Skeletal muscle tissue (tissue), 4 donors: ENCODE data around the gene LUC7L2. TPM values are rescaled to one million over a fixed set of nuclear protein-coding genes. Genes with fewer than 3 reads are reported as not detected.

Experiments
- H3K27ac ChIP-seq: one replicate; pipeline ENCODE4 v1.7.0; 2013; ENCODE audit warnings: mild to moderate bottlenecking, low read depth, low read length, inconsistent platforms
- H3K27me3 ChIP-seq, 3 donors: one replicate each; pipeline ENCODE4 v1.7.0; 2013; ENCODE audit warnings: low read length in 3 of 3; ENCODE audit not compliant: control insufficient read depth in 3 of 3, insufficient read depth in 3 of 3
- H3K36me3 ChIP-seq, 3 donors: one replicate each; pipeline ENCODE4 v1.7.0; 2013; ENCODE audit warnings: low read length in 3 of 3; ENCODE audit not compliant: control insufficient read depth in 3 of 3, insufficient read depth in 3 of 3
- H3K4me1 ChIP-seq, 3 donors: one replicate each; pipeline ENCODE4 v1.7.0; 2013; ENCODE audit warnings: low read length in 3 of 3, mild to moderate bottlenecking in 3 of 3; ENCODE audit not compliant: control insufficient read depth in 3 of 3, insufficient read depth in 3 of 3
- H3K4me3 ChIP-seq, 3 donors: one replicate each; pipeline ENCODE4 v1.7.0; 2013; ENCODE audit warnings: low read length in 3 of 3
- H3K9ac ChIP-seq, 3 donors: one replicate each; pipeline ENCODE4 v1.7.0; 2013; ENCODE audit warnings: low read length in 3 of 3, mild to moderate bottlenecking in 3 of 3, moderate library complexity in 2 of 3, low read depth in 1 of 3
- H3K9me3 ChIP-seq, 3 donors: one replicate each; pipeline ENCODE4 v1.7.0; 2013; ENCODE audit warnings: low read length in 3 of 3; ENCODE audit not compliant: control insufficient read depth in 3 of 3
- total RNA-seq: library from RNA; depleted of rRNA; stranded (reverse); fragments of >200 nt; gene quantifications from one replicate; pipeline ENCODE4 v1.2.3, GENCODE V29; 2014
- donor health status: Osteomylitis.

The LUC7L2 gene
- total RNA-seq, 1 donor from 2014 or later: 32.9 TPM

DNA sequence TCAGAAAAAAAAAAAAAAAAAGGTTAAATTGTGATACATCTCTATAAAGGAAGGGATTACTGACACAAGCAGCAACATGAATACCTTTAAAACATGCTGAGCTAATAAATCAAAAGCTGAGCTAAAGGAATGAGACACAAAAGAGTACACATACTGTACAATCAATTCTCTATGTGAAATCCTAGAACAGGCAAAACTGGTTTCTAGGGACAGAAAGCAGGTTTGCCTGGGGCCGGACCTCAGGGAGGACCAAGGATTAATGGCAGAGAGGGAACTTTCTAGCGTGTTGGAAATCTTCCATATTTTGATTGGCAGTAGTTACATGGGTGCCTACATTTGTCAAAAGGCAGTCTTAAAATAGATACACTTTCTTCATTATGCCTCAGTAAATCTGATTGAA is 71.3 kb downstream of the LUC7L2 start:
- Histone ChIP-seq H3K4me3 (no peak overlapping the region), H3K27ac (no peak overlapping the region), H3K9ac (no peak overlapping the region), H3K27me3 (no peaks in the 10 kb centered on the region), H3K36me3 (peaks cover 0 to 7% (median 0%) of the 10 kb centered on the region in 3 donors), H3K9me3 (no peaks in the 10 kb centered on the region), H3K4me1 (peaks cover 12 to 21% (median 18%) of the 10 kb centered on the region in 3 donors)

DNA sequence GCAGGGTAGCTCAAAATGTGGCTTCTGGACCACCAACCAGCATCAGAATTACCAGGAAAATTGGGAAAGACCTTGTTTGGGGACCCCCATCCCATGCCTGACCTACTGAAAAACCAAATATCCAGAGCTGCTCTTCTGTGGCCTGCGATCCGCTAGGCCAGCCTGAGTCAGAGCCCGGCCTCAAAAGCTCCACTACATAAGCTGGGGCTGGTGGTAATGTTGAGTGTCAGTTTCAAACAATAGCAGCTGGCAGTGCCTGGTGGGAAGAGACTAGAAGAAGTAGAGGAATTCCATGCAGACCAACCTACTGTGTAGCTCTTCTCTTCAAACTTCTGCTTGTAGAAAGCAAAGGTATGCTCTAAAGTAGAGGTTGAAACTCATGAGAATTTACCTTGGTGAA is 71.8 kb downstream of the LUC7L2 start:
- Histone ChIP-seq H3K9me3 (no peaks in the 10 kb centered on the region), H3K4me3 (peak overlapping the region in 1 of 3 donors; percentile 13), H3K36me3 (peaks cover 0 to 7% (median 0%) of the 10 kb centered on the region in 3 donors), H3K9ac (no peak overlapping the region), H3K27ac (no peak overlapping the region), H3K4me1 (peaks cover 10 to 19% (median 18%) of the 10 kb centered on the region in 3 donors), H3K27me3 (no peaks in the 10 kb centered on the region)

DNA sequence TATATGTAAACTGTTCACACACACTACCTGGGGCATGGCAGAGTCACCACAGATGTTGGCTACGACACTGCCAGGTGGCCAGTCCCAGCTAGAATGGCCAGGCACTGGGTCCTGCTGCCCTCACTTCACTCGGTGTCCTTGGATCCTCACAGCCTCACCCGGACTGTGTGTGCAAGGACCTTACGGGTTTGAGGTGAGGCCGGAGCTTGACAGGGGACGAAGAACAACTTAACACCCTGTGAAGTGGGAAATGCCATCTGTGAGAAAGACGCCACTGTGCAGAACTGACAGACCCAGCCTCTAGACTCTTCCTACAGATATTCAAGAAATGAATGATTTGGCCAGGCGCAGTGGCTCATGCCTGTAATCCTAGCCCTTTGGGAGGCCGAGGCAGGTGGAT is 77.1 kb downstream of the LUC7L2 start:
- no peak overlapping the region for H3K27ac ChIP-seq
- no peaks in the 10 kb centered on the region for H3K9me3 ChIP-seq
- H3K36me3 ChIP-seq: no peaks in the 10 kb centered on the region
- H3K9ac ChIP-seq: no peak overlapping the region
- no peaks in the 10 kb centered on the region for H3K27me3 ChIP-seq
- peaks cover 4 to 15% (median 6%) of the 10 kb centered on the region in 3 donors for H3K4me1 ChIP-seq
- H3K4me3 ChIP-seq: no peak overlapping the region

- H3K27me3 ChIP-seq: no peaks in the 10 kb centered on the region
- H3K4me3 ChIP-seq: no peak overlapping the region
- no peaks in the 10 kb centered on the region for H3K36me3 ChIP-seq
- H3K4me1 ChIP-seq: peaks cover 0 to 8% (median under 1%) of the 10 kb centered on the region in 3 donors
- no peaks in the 10 kb centered on the region for H3K9me3 ChIP-seq
- no peak overlapping the region for H3K27ac ChIP-seq
- H3K9ac ChIP-seq: no peak overlapping the region
Measured at GRCh38 chr7:139439375-139439774, 79.7 kb downstream of the LUC7L2 start.

DNA sequence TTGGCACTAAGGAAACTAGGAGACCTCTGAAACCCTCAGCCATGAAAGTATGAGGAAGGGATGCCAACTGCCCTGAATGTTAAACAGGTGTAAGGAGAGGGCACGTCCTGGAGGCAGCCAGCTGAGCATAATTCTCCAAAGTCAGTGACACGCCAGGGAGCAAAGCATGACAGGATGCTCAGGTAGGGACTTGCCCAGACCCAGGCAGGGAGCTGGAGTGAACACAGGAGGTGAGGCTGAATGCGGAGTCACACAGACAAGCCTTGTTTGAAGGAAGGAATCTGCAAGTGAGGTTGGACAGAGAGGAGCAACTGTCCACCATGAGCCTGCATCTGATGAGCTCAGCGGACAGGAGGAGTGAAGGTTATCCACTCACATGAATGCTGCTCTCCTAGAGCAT is 82.3 kb downstream of the LUC7L2 start:
- Histone ChIP-seq H3K9me3 (no peaks in the 10 kb centered on the region), H3K36me3 (no peaks in the 10 kb centered on the region), H3K4me3 (no peak overlapping the region)

DNA sequence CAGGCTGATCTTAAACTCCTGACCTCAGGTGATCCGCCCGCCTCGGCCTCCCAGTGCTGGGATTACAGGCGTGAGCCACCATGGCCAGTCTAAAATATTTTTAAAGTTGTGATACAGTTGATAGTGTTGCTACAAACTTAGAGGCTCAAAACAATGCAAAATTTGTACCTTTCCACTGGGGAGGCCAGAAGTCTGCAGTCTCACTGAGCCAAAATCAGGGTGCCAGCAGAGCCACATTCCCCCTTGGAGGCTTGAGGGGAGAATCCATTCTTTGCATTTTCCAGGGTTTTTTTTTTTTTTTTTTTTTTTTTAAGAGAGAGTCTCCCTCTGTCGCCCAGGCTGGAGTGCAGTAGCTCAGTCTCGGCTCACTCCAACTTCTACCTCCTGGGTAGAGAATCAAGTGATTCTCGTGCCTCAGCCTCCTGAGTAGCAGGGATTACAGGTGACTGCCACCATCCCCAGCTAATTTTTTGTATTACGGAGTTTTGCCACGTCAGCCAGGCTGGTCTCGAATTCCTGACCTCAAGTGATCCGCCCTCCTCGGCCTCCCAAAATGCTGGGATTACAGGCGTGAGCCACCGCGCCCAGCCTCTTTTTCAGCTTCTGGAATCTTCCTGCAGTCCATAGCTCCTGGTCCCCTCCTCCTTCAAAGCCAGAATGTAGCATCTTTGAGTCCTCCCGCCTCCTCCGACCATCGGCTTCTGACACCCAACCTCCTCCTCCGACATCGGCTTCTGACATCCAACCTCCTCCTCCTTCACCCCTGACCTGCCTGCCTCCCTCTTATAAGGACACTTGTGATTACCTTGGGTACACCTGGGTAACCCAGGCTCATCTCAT is 86.6 kb downstream of the LUC7L2 start:
- Histone ChIP-seq H3K4me1 (no peaks in the 10 kb centered on the region), H3K36me3 (no peaks in the 10 kb centered on the region), H3K9me3 (no peaks in the 10 kb centered on the region), H3K27me3 (no peaks in the 10 kb centered on the region), H3K27ac (no peak overlapping the region), H3K9ac (no peak overlapping the region), H3K4me3 (no peak overlapping the region)

More for the DNA sequence above, 82.3 kb downstream of the LUC7L2 start:
- H3K27me3 ChIP-seq: no peaks in the 10 kb centered on the region
- no peak overlapping the region for H3K9ac ChIP-seq
- H3K4me1 ChIP-seq: peaks cover 0 to 4% (median 0%) of the 10 kb centered on the region in 3 donors
- H3K27ac ChIP-seq: no peak overlapping the region

GRCh38 chr7:139450851-139451250 is 91.2 kb downstream of the LUC7L2 start:
- no peaks in the 10 kb centered on the region for H3K36me3 ChIP-seq
- H3K9me3 ChIP-seq: no peaks in the 10 kb centered on the region
- H3K27me3 ChIP-seq: peaks cover 0 to 2% (median 0%) of the 10 kb centered on the region in 3 donors
- H3K4me1 ChIP-seq: no peaks in the 10 kb centered on the region
- no peak overlapping the region for H3K4me3 ChIP-seq
- no peak overlapping the region for H3K9ac ChIP-seq
- H3K27ac ChIP-seq: no peak overlapping the region

GRCh38 chr7:139451638-139452037 is 91.9 kb downstream of the LUC7L2 start:
- Histone ChIP-seq H3K9ac (no peak overlapping the region), H3K4me1 (no peaks in the 10 kb centered on the region), H3K27ac (no peak overlapping the region), H3K9me3 (no peaks in the 10 kb centered on the region), H3K4me3 (no peak overlapping the region), H3K36me3 (no peaks in the 10 kb centered on the region), H3K27me3 (peaks cover 0 to 2% (median 0%) of the 10 kb centered on the region in 3 donors)

DNA sequence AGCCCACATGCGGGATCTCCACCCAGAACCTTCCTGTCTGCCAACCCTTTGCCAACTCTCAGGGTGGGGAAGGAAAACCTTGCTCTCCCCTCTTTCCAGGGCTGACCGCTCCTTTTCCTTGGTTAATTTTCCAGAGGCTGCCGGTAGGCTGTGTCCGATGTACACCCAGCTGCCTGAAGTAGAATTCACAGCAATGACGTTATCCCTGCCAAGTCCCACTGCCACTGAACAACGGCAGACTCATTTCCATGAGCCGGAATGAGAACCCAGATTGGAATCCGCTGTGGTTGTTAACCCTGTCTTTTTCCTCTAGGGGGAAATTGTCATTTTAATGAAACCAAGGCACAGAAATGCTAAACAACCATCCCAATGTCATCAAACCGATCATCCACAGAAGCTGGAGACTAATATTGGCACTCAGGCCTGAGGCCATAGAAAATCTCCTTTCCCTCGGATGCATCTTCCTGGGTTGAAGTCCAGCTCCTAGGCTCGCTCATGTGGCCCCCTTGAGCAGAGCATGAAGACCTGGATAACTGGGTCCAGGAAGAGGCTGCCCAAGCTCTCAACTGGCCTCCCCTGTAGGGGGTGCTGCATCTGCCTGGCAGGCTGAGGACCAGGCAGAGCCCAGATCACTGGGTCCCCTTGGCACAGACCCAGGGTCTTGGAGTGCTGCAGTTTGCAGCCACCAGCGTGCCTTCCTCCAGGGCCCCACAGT is 93.4 kb downstream of the LUC7L2 start:
- no peak overlapping the region for H3K27ac ChIP-seq
- no peak overlapping the region for H3K9ac ChIP-seq
- H3K9me3 ChIP-seq: no peaks in the 10 kb centered on the region
- no peaks in the 10 kb centered on the region for H3K4me1 ChIP-seq
- no peak overlapping the region for H3K4me3 ChIP-seq
- H3K27me3 ChIP-seq: peaks cover 0 to 2% (median 0%) of the 10 kb centered on the region in 3 donors
- no peaks in the 10 kb centered on the region for H3K36me3 ChIP-seq
